H1 (cell line): ENCODE results near the gene UTS2R. TPM values are rescaled to one million over a fixed set of nuclear protein-coding genes. Genes with fewer than 3 reads are reported as not detected.
"Not testable (repeated sequence)": the region's sequence is repeated elsewhere in the genome, so short reads cannot be mapped to it uniquely, and the experiment has no call there.

Experiments used
- CTCF ChIA-PET: fragments of 300-600 bp; sonication (Branson Sonifier 250); formaldehyde crosslinking; loops from one replicate; lab custom pipeline; 2021; ENCODE audit not compliant: partially characterized antibody; lab: Charles Lee
- POLR2A ChIA-PET: fragments of 300-600 bp; sonication (Branson Sonifier 250); formaldehyde crosslinking; loops from one replicate; lab custom pipeline; 2021; ENCODE audit warnings: inconsistent platforms; ENCODE audit not compliant: partially characterized antibody; lab: Charles Lee
- DNase-seq, 2 experiments: peaks; one replicate each; pipeline versions ENCODE4 v3.0.0 to v3.0.0-alpha.2; 2010 to 2022; ENCODE audit warnings: low spot score in 2 of 2, low read depth in 1 of 2, mixed read lengths in 1 of 2
- FAIRE-seq: peaks from 2 replicates; lab custom pipeline; 2011; peaks lifted over from hg19 to GRCh38; lab: Jason Lieb, UNC
- H2AFZ ChIP-seq: 2 replicates; pipeline ENCODE4 v1.8.1; 2012; ENCODE audit warnings: low read length, inconsistent platforms
- H2AK5ac ChIP-seq: 2 replicates; pipeline ENCODE4 v1.6.1; 2013; ENCODE audit warnings: low read depth, low read length
- H2BK120ac ChIP-seq: replicated peaks from 2 replicates; pipeline ENCODE3; 2013; ENCODE audit warnings: low read depth, low read length, inconsistent platforms
- H2BK12ac ChIP-seq: 2 replicates; pipeline ENCODE4 v1.6.1; 2013; ENCODE audit warnings: low read depth, low read length
- H2BK15ac ChIP-seq: 2 replicates; pipeline ENCODE4 v1.6.1; 2013; ENCODE audit warnings: low read length
- H2BK20ac ChIP-seq: 2 replicates; pipeline ENCODE4 v1.6.1; 2013; ENCODE audit warnings: low read length
- H2BK5ac ChIP-seq: 2 replicates; pipeline ENCODE4 v1.6.1; 2013; ENCODE audit warnings: low read depth, low read length
- H3K14ac ChIP-seq: 2 replicates; pipeline ENCODE4 v1.6.1; 2013; ENCODE audit warnings: inconsistent platforms; ENCODE audit not compliant: insufficient read length
- H3K18ac ChIP-seq: 2 replicates; pipeline ENCODE4 v1.6.1; 2013; ENCODE audit warnings: low read length; ENCODE audit errors: extremely low read depth
- H3K23ac ChIP-seq: 2 replicates; pipeline ENCODE4 v1.6.1; 2013; ENCODE audit warnings: inconsistent platforms; ENCODE audit not compliant: insufficient read length
- H3K23me2 ChIP-seq: 2 replicates; pipeline ENCODE4 v1.6.1; 2013; ENCODE audit warnings: low read depth, low read length
- H3K27ac ChIP-seq: 2 replicates; pipeline ENCODE4 v1.6.1; 2011; ENCODE audit warnings: low read depth, low read length, inconsistent platforms
- H3K27me3 ChIP-seq, 4 experiments: replicated peaks in 1 of 4; 1 replicate in 1 of 4; 2 replicates in 3 of 4; pipeline versions ENCODE4 v1.6.1 to v1.8.1; 2011 to 2013; ENCODE audit warnings: low read length in 3 of 4, mild to moderate bottlenecking in 3 of 4, inconsistent platforms in 2 of 4, mixed read lengths in 2 of 4, moderate library complexity in 1 of 4; ENCODE audit not compliant: control insufficient read depth in 3 of 4, insufficient read depth in 3 of 4; ENCODE audit errors: extremely low read depth in 1 of 4
- H3K36me3 ChIP-seq, 4 experiments: 2 replicates each; pipeline versions ENCODE4 v1.6.1 to v1.8.1; 2011 to 2013; ENCODE audit warnings: mild to moderate bottlenecking in 4 of 4, low read length in 3 of 4, moderate library complexity in 2 of 4, control low read depth in 1 of 4, inconsistent platforms in 1 of 4; ENCODE audit not compliant: insufficient read depth in 4 of 4, control insufficient read depth in 2 of 4
- H3K4ac ChIP-seq: replicated peaks from 2 replicates; pipeline ENCODE3; 2013; ENCODE audit warnings: low read length, low read depth, mixed read lengths, inconsistent platforms; ENCODE audit not compliant: insufficient read length
- H3K4me1 ChIP-seq, 4 experiments: replicated peaks in 1 of 4; 1 replicate in 1 of 4; 2 replicates in 3 of 4; pipeline versions ENCODE4 v1.6.1 to v1.8.1; 2011 to 2013; ENCODE audit warnings: low read length in 3 of 4, inconsistent platforms in 2 of 4, mixed read lengths in 1 of 4; ENCODE audit not compliant: insufficient read depth in 4 of 4, control insufficient read depth in 3 of 4
- H3K4me2 ChIP-seq, 2 experiments: 2 replicates each; pipeline versions ENCODE4 v1.6.1 to v1.8.1; 2011 to 2013; ENCODE audit warnings: low read depth in 2 of 2, low read length in 2 of 2, control low read depth in 1 of 2, inconsistent platforms in 1 of 2, mild to moderate bottlenecking in 1 of 2; ENCODE audit not compliant: insufficient read depth in 1 of 2
- H3K4me3 ChIP-seq, 4 experiments: fragments of 200-600, 300-600 bp in 1 of 4; sonication (generic), shearing (Covaris generic), sonication (Bioruptor Twin) in 1 of 4; 2 replicates each; pipeline versions ENCODE4 v1.5.1 to v1.8.1; 2011 to 2016; ENCODE audit warnings: low read length in 4 of 4, low read depth in 3 of 4, control low read depth in 2 of 4, inconsistent platforms in 2 of 4, mild to moderate bottlenecking in 2 of 4, mixed read lengths in 1 of 4, moderate library complexity in 1 of 4; ENCODE audit not compliant: insufficient read depth in 2 of 4; ENCODE audit errors: extremely low read depth in 1 of 4
- H3K56ac ChIP-seq: replicated peaks from 2 replicates; pipeline ENCODE3; 2013; ENCODE audit warnings: low read depth, mild to moderate bottlenecking, mixed read lengths, low read length, inconsistent platforms; ENCODE audit not compliant: insufficient read length
- H3K79me1 ChIP-seq: 2 replicates; pipeline ENCODE4 v1.6.1; 2013; ENCODE audit warnings: low read depth, low read length, control low read depth
- H3K79me2 ChIP-seq, 2 experiments: 2 replicates each; pipeline versions ENCODE4 v1.6.1 to v1.8.1; 2012 to 2013; ENCODE audit warnings: low read length in 2 of 2, mild to moderate bottlenecking in 2 of 2, inconsistent platforms in 1 of 2; ENCODE audit not compliant: insufficient read depth in 2 of 2, control insufficient read depth in 1 of 2
- H3K9ac ChIP-seq, 4 experiments: replicated peaks in 1 of 4; 1 replicate in 1 of 4; 2 replicates in 3 of 4; pipeline versions ENCODE4 v1.6.1 to v1.8.1; 2011 to 2013; ENCODE audit warnings: low read depth in 3 of 4, low read length in 3 of 4, control low read depth in 2 of 4, mild to moderate bottlenecking in 2 of 4, moderate library complexity in 2 of 4, inconsistent platforms in 1 of 4; ENCODE audit errors: extremely low read depth in 1 of 4
- H3K9me3 ChIP-seq, 2 experiments: 2 replicates each; pipeline versions ENCODE4 v1.6.1 to v1.8.1; 2012 to 2013; ENCODE audit warnings: mild to moderate bottlenecking in 2 of 2, moderate library complexity in 2 of 2, control low read depth in 1 of 2, inconsistent platforms in 1 of 2, low read depth in 1 of 2, low read length in 1 of 2, mixed read lengths in 1 of 2; ENCODE audit not compliant: insufficient read depth in 2 of 2
- H4K20me1 ChIP-seq, 2 experiments: replicated peaks in 1 of 2; 2 replicates each; pipeline versions ENCODE3 to v1.8.1; 2011 to 2013; ENCODE audit warnings: inconsistent platforms in 2 of 2, low read length in 2 of 2, mild to moderate bottlenecking in 1 of 2; ENCODE audit not compliant: insufficient read depth in 2 of 2, control insufficient read depth in 1 of 2
- H4K5ac ChIP-seq: 2 replicates; pipeline ENCODE4 v1.6.1; 2013; ENCODE audit warnings: low read length, low read depth, mixed read lengths, inconsistent platforms; ENCODE audit not compliant: insufficient read length
- H4K8ac ChIP-seq: 2 replicates; pipeline ENCODE4 v1.8.0; 2013; ENCODE audit warnings: mild to moderate bottlenecking, moderate library complexity, low read length, inconsistent platforms; ENCODE audit not compliant: insufficient read depth; ENCODE audit errors: extremely low read depth
- H4K91ac ChIP-seq: replicated peaks from 2 replicates; pipeline ENCODE3; 2013; ENCODE audit warnings: low read length, mixed read lengths, inconsistent platforms; ENCODE audit not compliant: insufficient read length
- WGBS, 2 experiments: shearing (Covaris generic) in 1 of 2; methylation state at CpG; one replicate each; pipeline versions ENCODE4 v1.1.6 to v1.1.7; 2013 to 2015; ENCODE audit warnings: low lambda C conversion rate in 2 of 2, mixed read lengths in 2 of 2, inconsistent platforms in 1 of 2, low coverage in 1 of 2, missing lambda C conversion rate in 1 of 2; ENCODE audit not compliant: insufficient replicate concordance in 2 of 2, insufficient coverage in 1 of 2, insufficient read length in 1 of 2; ENCODE audit errors: extremely low coverage in 1 of 2, missing lambda C conversion rate in 1 of 2; 5-methylcytosine and 5-hydroxymethylcytosine counted together
- polyA plus RNA-seq, 7 experiments: library from polyadenylated mRNA; depleted of rRNA in 3 of 7; stranded (reverse) in 5 of 7; unstranded in 2 of 7; fragments of >200 nt in 5 of 7; fragments of 200-250 nt in 2 of 7; gene quantifications; 1 replicate in 5 of 7; 2 replicates in 1 of 7; 4 replicates in 1 of 7; pipeline versions ENCODE4 v1.2.1 to v1.2.3, GENCODE V29; 2011 to 2013; ENCODE audit warnings: missing spikeins in 2 of 7, mixed read lengths in 2 of 7
- total RNA-seq: library from RNA; stranded (reverse); fragmentation: NEBNext Ultra II Directional; extraction: Animal tissue kit (Norgen Biotek cat#: 25700); gene quantifications from 2 replicates; pipeline ENCODE4 v1.2.1, GENCODE V29; 2021

Gene UTS2R
- total and polyA plus RNA-seq, 2 of the 8 experiments (the other 6 are each of a cell fraction or from before 2014, with no cell fraction given), result 0.27 TPM; not detected in 1

GRCh38 chr17:82377294-82377693 is 5.7 kb downstream of the UTS2R start:
- H3K23ac ChIP-seq, CTCF ChIA-PET, H4K5ac ChIP-seq, H4K20me1 ChIP-seq, H3K79me2 ChIP-seq, H3K4me1 ChIP-seq, H3K56ac ChIP-seq, H3K4ac ChIP-seq, H3K23me2 ChIP-seq, H2BK20ac ChIP-seq, H3K9me3 ChIP-seq, H2BK120ac ChIP-seq, H2BK15ac ChIP-seq, H2BK12ac ChIP-seq, H3K79me1 ChIP-seq, H3K4me2 ChIP-seq, H4K91ac ChIP-seq, H2BK5ac ChIP-seq, H3K4me3 ChIP-seq, H4K8ac ChIP-seq, H3K27ac ChIP-seq, FAIRE-seq, H3K36me3 ChIP-seq, H3K18ac ChIP-seq, POLR2A ChIA-PET, H2AFZ ChIP-seq, H2AK5ac ChIP-seq, H3K9ac ChIP-seq, DNase-seq, H3K14ac ChIP-seq: not testable (repeated sequence)
- H3K27me3 ChIP-seq, result peaks cover 15 to 37% (median 27%) of the 10 kb centered on the region in 4 experiments; a peak in 6 of 7 replicates
- 25% methylated on average over 2 of the region's 5 CpGs; no CpG with 5 or more reads in 1 of the 2 experiments for WGBS, 2 experiments
